HepG2 (cell line): Measurements from ENCODE around the gene DLL3. TPM values are rescaled to one million over a fixed set of nuclear protein-coding genes. Genes with fewer than 3 reads are reported as not detected.

ENCODE experiments used
- ARNT2 ChIP-seq: sonication (generic); formaldehyde crosslinking; IDR thresholded peaks from 2 replicates; pipeline ENCODE4 v1.8.0; 2022; ENCODE audit warnings: mild to moderate bottlenecking, low read depth, missing genetic modification reagents, moderate library complexity
- DPF2 ChIP-seq: sonication (generic); formaldehyde crosslinking; IDR thresholded peaks from 2 replicates; pipeline ENCODE4 v1.4.0; 2020; ENCODE audit warnings: mild to moderate bottlenecking, low read depth, missing genetic modification reagents, borderline replicate concordance
- NFYC ChIP-seq: IDR thresholded peaks from 2 replicates; pipeline ENCODE4 v1.6.1; 2016; ENCODE audit warnings: missing genetic modification reagents, missing compliant biosample characterization
- ZNF552 ChIP-seq: sonication (generic); formaldehyde crosslinking; IDR thresholded peaks from 2 replicates; pipeline ENCODE4 v1.9.0; 2022; ENCODE audit warnings: missing genetic modification reagents, mild to moderate bottlenecking, borderline replicate concordance
- ZNF574 ChIP-seq: sonication (generic); formaldehyde crosslinking; IDR thresholded peaks from 2 replicates; pipeline ENCODE4 v1.4.0; 2020; ENCODE audit warnings: missing genetic modification reagents
- ZNF704 ChIP-seq: sonication (generic); formaldehyde crosslinking; IDR thresholded peaks from 2 replicates; pipeline ENCODE4 v1.8.1; 2023; ENCODE audit warnings: mild to moderate bottlenecking, inconsistent platforms, moderate library complexity, missing genetic modification reagents, borderline replicate concordance
- ZNF775 ChIP-seq: sonication (generic); formaldehyde crosslinking; IDR thresholded peaks from 2 replicates; pipeline ENCODE4 v1.4.0; 2020; ENCODE audit warnings: missing genetic modification reagents, mild to moderate bottlenecking, moderate library complexity, borderline replicate concordance
- polyA plus RNA-seq, 8 experiments: library from polyadenylated mRNA; depleted of rRNA in 3 of 8; stranded (reverse) in 7 of 8; unstranded in 1 of 8; fragments of >200 nt; fragmentation: Illumina TruSeq in 4 of 8; extraction: Trizol in 4 of 8; gene quantifications; 2 replicates each; pipeline versions ENCODE4 v1.2.1 to v1.2.3, GENCODE V29; 2011 to 2016; ENCODE audit warnings: low read depth in 4 of 8, missing spikeins in 1 of 8, mixed read lengths in 1 of 8; ENCODE audit not compliant: insufficient read depth in 1 of 8
- total RNA-seq, 5 experiments: library from RNA; depleted of rRNA; stranded (reverse); fragments of >200 nt; fragmentation: Illumina TruSeq; extraction: Trizol; gene quantifications; 2 replicates each; pipeline ENCODE4 v1.2.3, GENCODE V29; 2016; ENCODE audit warnings: low read depth in 1 of 5

The DLL3 gene
- total and polyA plus RNA-seq, 2 of the 13 experiments (the other 11 are each of a cell fraction or from before 2014, with no cell fraction given) = 0.35 to 0.55 TPM

- TF ChIP-seq ZNF704 (CRISPR knock-in tag) = no peak
- TF ChIP-seq ZNF574 (CRISPR knock-in tag) = no peak
- no peak for TF ChIP-seq NFYC (CRISPR knock-in tag)
- no peak for TF ChIP-seq DPF2 (CRISPR knock-in tag)
- no peak for TF ChIP-seq ZNF552 (CRISPR knock-in tag)
- no peak for TF ChIP-seq ZNF775 (CRISPR knock-in tag)
- no peak for TF ChIP-seq ARNT2 (CRISPR knock-in tag)
- TF ChIP-seq, all 625 proteins: peak for 0
Observed at GRCh38 chr19:39470724-39471339, 27.9 kb upstream of the DLL3 start (continued).
